ENCODE data around the gene GJB2. TPM values are rescaled to one million over a fixed set of nuclear protein-coding genes. Genes with fewer than 3 reads are reported as not detected.

The GJB2 gene
- total RNA-seq, 2 donors from 2014 or later: 1.5 to 3.8 TPM

DNA sequence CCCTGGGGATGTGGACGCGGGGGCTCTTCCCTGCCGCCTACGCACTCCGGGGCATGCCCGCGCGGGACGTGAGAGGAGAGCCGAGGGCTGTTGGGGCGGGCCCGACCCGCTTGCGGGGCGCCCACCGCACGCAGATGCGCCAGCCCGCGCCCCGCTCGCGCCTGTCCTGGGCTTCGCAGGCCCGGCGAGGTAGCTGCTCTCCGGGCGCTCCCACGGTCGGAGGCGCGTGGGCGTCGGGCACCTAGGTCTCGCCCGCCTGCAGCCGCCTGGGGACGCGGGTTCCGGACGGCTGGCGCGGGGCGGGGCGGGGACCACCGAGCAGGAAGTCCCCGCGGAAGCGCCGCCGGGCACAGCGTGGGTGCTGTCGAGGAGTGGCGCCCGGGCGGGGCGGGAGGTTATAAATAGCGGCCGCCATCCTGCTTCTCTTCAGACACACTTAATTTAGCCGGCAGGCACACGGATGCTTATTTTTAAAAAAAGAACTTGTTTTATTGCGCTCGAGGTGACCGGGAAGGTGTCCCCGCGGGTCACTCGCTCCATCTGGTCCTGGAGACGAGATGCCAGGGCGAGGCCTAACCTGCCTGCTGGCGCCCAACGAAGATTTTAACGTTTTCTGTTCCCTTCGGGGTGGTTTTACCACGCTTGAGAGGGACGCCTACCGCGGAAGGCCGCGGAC is 31.3 kb downstream of the GJB2 start:
- TF ChIP-seq POLR2AphosphoS5 (IDR thresholded peaks at IDR 0.05) (no peak), POLR2A (IDR thresholded peaks at IDR 0.05) (no peak)
- no peaks in the 10 kb centered on the region for H3K9me3 ChIP-seq
- no peaks in the 10 kb centered on the region for H3K36me3 ChIP-seq
- peak overlapping the region; percentile 11 to 33 for H3K4me3 ChIP-seq
- H3K4me1 ChIP-seq (replicated peaks): no peaks in the 10 kb centered on the region
- peaks cover 10% of the 10 kb centered on the region for H3K27me3 ChIP-seq (replicated peaks; ENCODE audit: insufficient read depth)
- 10% methylated on average over 73 of the region's 79 CpGs for WGBS
- no peak for DNase-seq (ENCODE audit: low spot score)
- intact Hi-C loops (cut with DNase I): loop anchor here (5.0 to 10.0 kb wide), 2 partner anchors 34 to 177 kb away; no protein-coding TSS in a partner anchor
- no peak overlapping the region for H3K27ac ChIP-seq

GRCh38 chr13:20160306-20161274 is 32.1 kb downstream of the GJB2 start, which contains the start of gene GJA3:
Gene GJA3, minus strand, starts transcription at chr13:20161052. Its CDS starts 17,764 bp downstream, at chr13:20143288.
- peaks cover 10% of the 10 kb centered on the region for H3K27me3 ChIP-seq (replicated peaks; ENCODE audit: insufficient read depth)
- TF ChIP-seq POLR2A (IDR thresholded peaks at IDR 0.05) (no peak), POLR2AphosphoS5 (IDR thresholded peaks at IDR 0.05) (no peak)
- TF ChIP-seq, protein P1, sequence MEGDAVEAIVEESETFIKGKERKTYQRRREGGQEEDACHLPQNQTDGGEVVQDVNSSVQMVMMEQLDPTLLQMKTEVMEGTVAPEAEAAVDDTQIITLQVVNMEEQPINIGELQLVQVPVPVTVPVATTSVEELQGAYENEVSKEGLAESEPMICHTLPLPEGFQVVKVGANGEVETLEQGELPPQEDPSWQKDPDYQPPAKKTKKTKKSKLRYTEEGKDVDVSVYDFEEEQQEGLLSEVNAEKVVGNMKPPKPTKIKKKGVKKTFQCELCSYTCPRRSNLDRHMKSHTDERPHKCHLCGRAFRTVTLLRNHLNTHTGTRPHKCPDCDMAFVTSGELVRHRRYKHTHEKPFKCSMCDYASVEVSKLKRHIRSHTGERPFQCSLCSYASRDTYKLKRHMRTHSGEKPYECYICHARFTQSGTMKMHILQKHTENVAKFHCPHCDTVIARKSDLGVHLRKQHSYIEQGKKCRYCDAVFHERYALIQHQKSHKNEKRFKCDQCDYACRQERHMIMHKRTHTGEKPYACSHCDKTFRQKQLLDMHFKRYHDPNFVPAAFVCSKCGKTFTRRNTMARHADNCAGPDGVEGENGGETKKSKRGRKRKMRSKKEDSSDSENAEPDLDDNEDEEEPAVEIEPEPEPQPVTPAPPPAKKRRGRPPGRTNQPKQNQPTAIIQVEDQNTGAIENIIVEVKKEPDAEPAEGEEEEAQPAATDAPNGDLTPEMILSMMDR (IDR thresholded peaks at IDR 0.05): no peak
- intact Hi-C loops (cut with DNase I): loop anchor here (5.0 to 10.0 kb wide), 2 partner anchors 33 to 176 kb away; no protein-coding TSS in a partner anchor
- peak within 1 kb of the TSS; percentile 11 to 33 for H3K4me3 ChIP-seq
- no peak for DNase-seq (ENCODE audit: low spot score)
- H3K27ac ChIP-seq: no peak within 1 kb of the TSS
- no peaks in the 10 kb centered on the region for H3K4me1 ChIP-seq (replicated peaks)
- no peaks in the 10 kb centered on the region for H3K36me3 ChIP-seq
- WGBS: 3% methylated on average over 84 of the region's 93 CpGs
- H3K9me3 ChIP-seq: no peaks in the 10 kb centered on the region

GRCh38 chr13:20159646-20160305 is 33.0 kb downstream of the GJB2 start:
- H3K27me3 ChIP-seq (replicated peaks; ENCODE audit: insufficient read depth): peaks cover 10% of the 10 kb centered on the region
- intact Hi-C loops (cut with DNase I): loop anchor here (5.0 to 10.0 kb wide), 2 partner anchors 32 to 175 kb away; no protein-coding TSS in a partner anchor
- TF ChIP-seq POLR2AphosphoS5 (IDR thresholded peaks at IDR 0.05) (no peak), POLR2A (IDR thresholded peaks at IDR 0.05) (no peak)
- TF ChIP-seq, protein P1 (IDR thresholded peaks at IDR 0.05): no peak
- no peaks in the 10 kb centered on the region for H3K9me3 ChIP-seq
- H3K36me3 ChIP-seq: no peaks in the 10 kb centered on the region
- WGBS: 20% methylated on average over 18 of the region's 18 CpGs
- no peaks in the 10 kb centered on the region for H3K4me1 ChIP-seq (replicated peaks)
- no peak overlapping the region for H3K27ac ChIP-seq
- H3K4me3 ChIP-seq: no peak overlapping the region
- DNase-seq (ENCODE audit: low spot score): no peak

- peaks cover 10% of the 10 kb centered on the region for H3K27me3 ChIP-seq (replicated peaks; ENCODE audit: insufficient read depth)
- H3K4me1 ChIP-seq (replicated peaks): no peaks in the 10 kb centered on the region
- DNase-seq (ENCODE audit: low spot score): no peak
- 38% methylated on average over 3 of the region's 3 CpGs for WGBS
- H3K9me3 ChIP-seq: no peaks in the 10 kb centered on the region
- no peak overlapping the region for H3K4me3 ChIP-seq
- TF ChIP-seq, protein P1 (IDR thresholded peaks at IDR 0.05): no peak
- TF ChIP-seq POLR2A (IDR thresholded peaks at IDR 0.05): no peak
- TF ChIP-seq POLR2AphosphoS5 (IDR thresholded peaks at IDR 0.05): no peak
- no peaks in the 10 kb centered on the region for H3K36me3 ChIP-seq
- no peak overlapping the region for H3K27ac ChIP-seq
- intact Hi-C loops (cut with DNase I): no loop called here
Observed at GRCh38 chr13:20157151-20157796, 35.5 kb downstream of the GJB2 start.

All from prostate gland (tissue), 2 donors.